Calu3 (cell line): Measurements from ENCODE around the gene S100A13. TPM values are rescaled to one million over a fixed set of nuclear protein-coding genes. Genes with fewer than 3 reads are reported as not detected.
"Not testable (repeated sequence)": the region's sequence is repeated elsewhere in the genome, so short reads cannot be mapped to it uniquely, and the experiment has no call there.

ENCODE experiments used
- BruUV-seq: library from RNA; stranded (reverse); fragments of 400-500 nt; replicated peaks from 2 replicates; lab custom pipeline; 2021; lab: Mats Ljungman, UMichigan
- CTCF ChIA-PET: fragments of 300-600 bp; sonication (Branson Sonifier 250); formaldehyde crosslinking; loops from one replicate; lab custom pipeline; 2022; ENCODE audit warnings: antibody characterized with exemption; lab: Charles Lee
- DNase-seq: peaks from one replicate; pipeline ENCODE4 v3.0.0; 2022
- H3K27ac Mint-ChIP-seq: one replicate; pipeline ENCODE4 v1.8.0; 2022; ENCODE audit warnings: mixed read lengths; ENCODE audit not compliant: unreplicated experiment
- H3K27me3 Mint-ChIP-seq: one replicate; pipeline ENCODE4 v1.8.0; 2022; ENCODE audit warnings: mixed read lengths; ENCODE audit not compliant: unreplicated experiment
- H3K36me3 Mint-ChIP-seq: one replicate; pipeline ENCODE4 v1.8.0; 2022; ENCODE audit warnings: mild to moderate bottlenecking, moderate library complexity, mixed read lengths; ENCODE audit not compliant: insufficient read depth, unreplicated experiment
- H3K4me1 Mint-ChIP-seq: one replicate; pipeline ENCODE4 v1.8.0; 2022; ENCODE audit warnings: mild to moderate bottlenecking, low read depth, mixed read lengths; ENCODE audit not compliant: unreplicated experiment
- H3K4me3 Mint-ChIP-seq: one replicate; pipeline ENCODE4 v1.8.0; 2022; ENCODE audit warnings: mild to moderate bottlenecking, low read depth, moderate library complexity, mixed read lengths; ENCODE audit not compliant: unreplicated experiment
- H3K9me3 Mint-ChIP-seq: one replicate; pipeline ENCODE4 v1.8.0; 2022; ENCODE audit warnings: low read depth, mixed read lengths; ENCODE audit not compliant: unreplicated experiment
- CTCF ChIP-seq: fragments of 200-600 bp; IDR thresholded peaks from one replicate; pipeline ENCODE4 v1.8.0; 2022; ENCODE audit warnings: antibody characterized with exemption; ENCODE audit not compliant: unreplicated experiment
- intact Hi-C: fragments of 100-400 bp; cut with micrococcal nuclease; formaldehyde crosslinking; loops from one replicate; pipeline ENCODE4 v1.10.0; 2022; ENCODE audit not compliant: unreplicated experiment
- total RNA-seq: library from RNA; stranded (reverse); gene quantifications from 2 replicates; pipeline ENCODE4 v1.2.3, GENCODE V29; 2022

S100A13 gene
- total RNA-seq, 1 experiment from 2014 or later = 104 TPM

DNA sequence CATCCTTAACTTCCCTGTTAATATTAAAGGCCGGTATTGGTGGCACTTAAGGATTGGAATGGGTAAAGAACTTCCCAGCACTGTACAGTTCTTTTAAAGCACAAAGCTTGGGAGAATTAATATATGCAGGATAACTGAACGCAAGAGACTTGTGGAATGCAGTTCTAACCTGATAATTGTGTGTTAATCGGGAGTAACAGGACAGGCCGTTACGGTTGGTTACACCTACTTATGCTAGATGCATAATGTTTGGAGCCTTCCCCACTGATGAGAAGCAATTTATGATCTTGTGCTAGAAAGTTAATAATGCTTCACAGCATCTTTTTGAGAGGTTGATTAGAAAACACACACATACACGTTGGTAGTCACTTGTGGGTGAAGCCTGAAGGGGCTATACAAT, 13.6 kb upstream of the S100A13 start:
- CTCF ChIA-PET = interaction anchor here (0.6 to 1.1 kb wide), 2 partner anchors 68 to 92 kb away, joined by 3 to 4 read pairs; no protein-coding TSS in a partner anchor
- DNase-seq = no peak
- Mint-ChIP-seq H3K4me3 (no peak overlapping the region), H3K36me3 (peaks cover 75% of the 10 kb centered on the region), H3K4me1 (peaks cover 19% of the 10 kb centered on the region), H3K27ac (no peak overlapping the region), H3K27me3 (no peaks in the 10 kb centered on the region), H3K9me3 (no peaks in the 10 kb centered on the region)
- BruUV-seq = no TSS peak
- no peak for TF ChIP-seq CTCF
- intact Hi-C loops = no loop called here

DNA sequence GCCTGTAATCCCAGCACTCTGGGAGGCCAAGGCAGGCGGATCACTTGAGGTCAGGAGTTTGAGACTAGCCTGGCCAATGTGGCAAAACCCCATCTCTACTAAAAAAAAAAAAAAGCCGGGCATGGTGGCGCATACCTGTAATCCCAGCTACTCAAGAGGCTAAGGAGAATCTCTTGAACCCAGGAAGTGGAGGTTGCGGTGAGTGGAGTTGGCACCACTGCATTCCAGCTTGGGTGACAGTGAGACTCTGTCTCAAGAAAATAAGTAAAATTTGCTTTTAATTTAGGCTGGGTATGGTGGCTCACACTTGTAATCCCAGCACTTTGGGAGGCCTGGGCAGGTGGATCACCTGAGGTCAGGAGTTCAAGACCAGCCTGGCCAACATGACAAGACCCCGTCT, 12.9 kb upstream of the S100A13 start:
- H3K4me3 Mint-ChIP-seq, DNase-seq, BruUV-seq, intact Hi-C loops, H3K9me3 Mint-ChIP-seq, H3K27ac Mint-ChIP-seq, H3K27me3 Mint-ChIP-seq: not testable (repeated sequence)
- Mint-ChIP-seq H3K36me3 (peaks cover 75% of the 10 kb centered on the region), H3K4me1 (peaks cover 19% of the 10 kb centered on the region)
- CTCF ChIA-PET = interaction anchor here (0.7 to 1.1 kb wide), 3 partner anchors 12 to 740 kb away, joined by 3 to 5 read pairs (median 4); no protein-coding TSS in a partner anchor

DNA sequence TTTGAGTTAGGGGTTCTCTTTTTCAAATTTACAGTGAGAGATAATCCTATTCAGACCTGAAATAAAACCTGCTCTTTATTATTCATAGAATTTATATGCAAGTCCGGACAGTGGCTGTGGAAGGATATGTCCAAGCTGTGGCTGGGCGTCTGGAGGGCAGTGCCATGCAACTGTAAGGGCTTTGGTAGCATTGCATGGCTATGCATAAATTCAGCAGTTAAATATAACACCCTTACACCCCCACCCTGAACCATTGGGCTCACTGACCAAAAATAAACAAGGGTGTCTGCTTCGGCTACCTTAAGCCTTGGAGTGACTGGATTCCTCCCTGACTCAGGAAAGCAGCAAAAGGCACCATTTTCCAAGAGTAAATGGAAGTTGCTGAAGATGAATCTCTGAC, 12.0 kb upstream of the S100A13 start:
- peaks cover 79% of the 10 kb centered on the region for H3K36me3 Mint-ChIP-seq
- peaks cover 19% of the 10 kb centered on the region for H3K4me1 Mint-ChIP-seq
- H3K27me3 Mint-ChIP-seq = no peaks in the 10 kb centered on the region
- no peak overlapping the region for H3K27ac Mint-ChIP-seq
- CTCF ChIA-PET = no interaction called here
- H3K9me3 Mint-ChIP-seq = no peaks in the 10 kb centered on the region
- H3K4me3 Mint-ChIP-seq = no peak overlapping the region
- no TSS peak for BruUV-seq
- DNase-seq = no peak
- TF ChIP-seq CTCF = no peak
- intact Hi-C loops = no loop called here

- CTCF ChIA-PET = interaction anchor here (0.8 to 0.9 kb wide), 2 partner anchors 21 to 22 kb away, joined by 4 to 5 read pairs; partner anchors contain the start of gene S100A14
Observed at GRCh38 chr1:153638261-153638660, 11.0 kb upstream of the S100A13 start.

More at GRCh38 chr1:153638261-153638660, 11.0 kb upstream of the S100A13 start:
- intact Hi-C loops = no loop called here
- Mint-ChIP-seq H3K27ac (peak overlapping the region; percentile 8), H3K9me3 (no peaks in the 10 kb centered on the region), H3K36me3 (peaks cover 81% of the 10 kb centered on the region), H3K27me3 (no peaks in the 10 kb centered on the region), H3K4me1 (peaks cover 22% of the 10 kb centered on the region), H3K4me3 (no peak overlapping the region)
- BruUV-seq = no TSS peak
- DNase-seq = no peak
- TF ChIP-seq CTCF = no peak
